RWPE1 (cell line): ENCODE data around the gene DQX1.

Experiments used
- CTCF ChIA-PET: fragments of 350-600 bp; sonication (Branson Sonifier 250); formaldehyde crosslinking; extraction: SDS; loops from one replicate; lab custom pipeline; 2021; lab: Yijun Ruan, JAX
- POLR2A ChIA-PET: fragments of 400-600 bp; formaldehyde crosslinking; extraction: SDS; loops from one replicate; lab custom pipeline; 2020; ENCODE audit warnings: antibody characterized with exemption; ENCODE audit not compliant: low non-redundant PET; lab: Yijun Ruan, JAX
- DNase-seq: peaks from one replicate; pipeline ENCODE4 v3.0.0; 2012; ENCODE audit warnings: low spot score
- H3K27ac ChIP-seq: fragments of 450-650 bp; 2 replicates; pipeline ENCODE4 v1.5.1; 2017
- TF ChIP-seq, protein P1 (sequence below): fragments of 450-650 bp; conservative IDR thresholded peaks from 2 replicates; pipeline ENCODE4 v1.5.1; 2017; ENCODE audit warnings: low read depth, mild to moderate bottlenecking

DQX1 gene

DNA sequence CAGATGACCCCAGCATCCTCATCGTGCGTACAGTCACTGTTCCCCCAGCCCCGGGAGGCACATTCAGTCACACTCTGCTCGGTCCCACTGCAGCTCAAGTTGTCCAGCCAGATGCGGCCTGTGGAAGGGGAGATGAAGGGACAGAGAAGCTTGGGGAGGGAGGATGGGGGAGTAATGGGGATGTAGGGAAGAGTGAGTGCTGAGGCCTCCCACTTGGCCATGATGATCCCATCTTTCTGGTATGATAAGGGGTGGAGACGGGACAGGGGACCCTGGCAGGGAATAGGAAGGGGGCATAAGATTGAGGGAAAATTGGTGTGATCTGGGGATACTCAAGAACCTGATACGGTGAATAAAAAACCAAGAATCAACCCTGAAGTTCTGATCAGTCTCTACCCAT, 24.2 kb upstream of the DQX1 start:
- POLR2A ChIA-PET, result no interaction called here
- TF ChIP-seq, protein P1, sequence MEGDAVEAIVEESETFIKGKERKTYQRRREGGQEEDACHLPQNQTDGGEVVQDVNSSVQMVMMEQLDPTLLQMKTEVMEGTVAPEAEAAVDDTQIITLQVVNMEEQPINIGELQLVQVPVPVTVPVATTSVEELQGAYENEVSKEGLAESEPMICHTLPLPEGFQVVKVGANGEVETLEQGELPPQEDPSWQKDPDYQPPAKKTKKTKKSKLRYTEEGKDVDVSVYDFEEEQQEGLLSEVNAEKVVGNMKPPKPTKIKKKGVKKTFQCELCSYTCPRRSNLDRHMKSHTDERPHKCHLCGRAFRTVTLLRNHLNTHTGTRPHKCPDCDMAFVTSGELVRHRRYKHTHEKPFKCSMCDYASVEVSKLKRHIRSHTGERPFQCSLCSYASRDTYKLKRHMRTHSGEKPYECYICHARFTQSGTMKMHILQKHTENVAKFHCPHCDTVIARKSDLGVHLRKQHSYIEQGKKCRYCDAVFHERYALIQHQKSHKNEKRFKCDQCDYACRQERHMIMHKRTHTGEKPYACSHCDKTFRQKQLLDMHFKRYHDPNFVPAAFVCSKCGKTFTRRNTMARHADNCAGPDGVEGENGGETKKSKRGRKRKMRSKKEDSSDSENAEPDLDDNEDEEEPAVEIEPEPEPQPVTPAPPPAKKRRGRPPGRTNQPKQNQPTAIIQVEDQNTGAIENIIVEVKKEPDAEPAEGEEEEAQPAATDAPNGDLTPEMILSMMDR, result no peak
- H3K27ac ChIP-seq, result no peak overlapping the region

DNA sequence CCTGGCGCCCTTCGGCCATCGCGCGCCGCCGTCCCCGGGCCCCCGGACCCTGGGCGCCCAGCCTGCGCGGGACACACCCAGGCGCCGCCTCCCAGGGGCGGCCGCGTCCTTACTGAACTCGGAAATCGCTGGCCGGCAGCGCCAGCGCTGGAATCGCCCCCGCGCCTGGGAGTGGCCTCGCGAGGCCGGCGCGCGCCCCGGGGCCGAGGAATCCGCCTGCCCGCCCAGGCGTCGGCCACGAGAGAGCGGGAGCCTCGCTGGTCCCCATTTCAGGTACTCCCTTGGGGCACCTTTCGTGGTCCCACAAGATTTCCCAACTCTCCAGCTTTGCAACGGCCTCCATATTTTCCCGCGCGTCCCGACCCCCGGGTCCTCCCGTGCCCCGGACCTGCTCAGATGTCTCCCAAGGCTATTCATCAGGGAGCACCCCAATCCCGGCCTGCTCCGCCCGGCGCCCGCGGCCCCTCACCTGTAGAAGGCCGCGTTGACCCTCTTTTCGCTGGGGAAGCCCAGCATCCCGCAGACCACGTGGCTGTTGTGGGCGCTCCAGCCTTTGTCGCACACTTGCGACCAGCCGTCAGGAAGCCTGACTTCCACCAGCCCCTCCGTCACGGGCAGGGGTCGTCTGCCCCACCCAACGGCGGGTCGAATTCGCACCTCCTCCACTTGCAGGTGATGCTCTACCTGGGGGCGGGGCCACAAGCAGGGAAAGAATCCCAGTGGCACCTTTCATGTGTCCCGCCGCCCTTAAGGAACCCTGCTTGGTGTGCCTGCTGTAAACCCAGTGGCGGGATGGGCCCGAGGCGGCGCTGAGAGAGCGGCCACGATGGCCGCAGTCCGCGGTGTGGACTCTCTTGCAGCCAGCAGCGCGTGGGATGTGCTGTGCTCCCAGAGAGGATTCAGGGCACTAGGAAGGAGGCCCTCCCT, 23.1 kb upstream of the DQX1 start:
- peak; percentile 74 for DNase-seq
- TF ChIP-seq, protein P1, result no peak
- ChIA-PET CTCF (interaction anchor here (0.6 kb wide), 1 partner anchor 42 kb away, joined by 5 read pairs; the partner anchor contains the start of gene PCGF1), POLR2A (no interaction called here)
- peak overlapping the region; percentile 65 for H3K27ac ChIP-seq

More for the DNA sequence above, 24.2 kb upstream of the DQX1 start:
- CTCF ChIA-PET, result no interaction called here
- no peak for DNase-seq

GRCh38 chr2:74548285-74548899, 22.4 kb upstream of the DQX1 start:
- ChIA-PET POLR2A (no interaction called here), CTCF (interaction anchor here (0.5 to 0.7 kb wide), 2 partner anchors 78 to 98 kb away, joined by 3 to 5 read pairs; no protein-coding TSS in a partner anchor)
- DNase-seq, result no peak
- peak overlapping the region; percentile 65 for H3K27ac ChIP-seq
- TF ChIP-seq, protein P1, result no peak

DNA sequence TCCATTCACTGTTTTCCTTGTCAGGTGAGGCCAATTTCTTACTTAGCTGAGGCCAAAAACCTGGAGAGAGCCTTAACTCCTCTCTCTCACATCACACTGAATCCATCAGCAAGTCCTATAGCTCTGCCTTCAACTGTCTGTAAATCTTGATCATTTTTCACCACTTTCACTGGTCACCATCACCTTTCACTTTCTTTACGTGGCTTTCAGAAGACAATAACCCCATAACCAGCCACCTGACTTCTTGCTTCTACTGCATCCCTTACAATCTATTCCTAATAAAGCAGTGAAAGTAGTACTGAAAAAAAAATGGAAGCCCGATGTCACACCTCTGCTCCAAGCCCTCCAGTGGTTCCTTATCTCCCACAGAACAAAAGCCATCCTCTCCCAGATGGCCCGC, 20.0 kb upstream of the DQX1 start:
- no peak for DNase-seq
- ChIA-PET CTCF (interaction anchor here (0.7 kb wide), 1 partner anchor 296 kb away, joined by 4 read pairs; no protein-coding TSS in a partner anchor), POLR2A (no interaction called here)
- no peak overlapping the region for H3K27ac ChIP-seq
- TF ChIP-seq, protein P1, result no peak

- DNase-seq, result no peak
- TF ChIP-seq, protein P1, result no peak; the same call in 1 of the 2 replicates
- no peak overlapping the region for H3K27ac ChIP-seq
- CTCF ChIA-PET, result interaction anchor here (0.6 to 1.1 kb wide), 5 partner anchors 9 to 193 kb away, joined by 3 to 6 read pairs (median 3); partner anchors contain the start of gene LOXL3
- POLR2A ChIA-PET, result no interaction called here
Measured at GRCh38 chr2:74544634-74545033, 18.6 kb upstream of the DQX1 start.

DNA sequence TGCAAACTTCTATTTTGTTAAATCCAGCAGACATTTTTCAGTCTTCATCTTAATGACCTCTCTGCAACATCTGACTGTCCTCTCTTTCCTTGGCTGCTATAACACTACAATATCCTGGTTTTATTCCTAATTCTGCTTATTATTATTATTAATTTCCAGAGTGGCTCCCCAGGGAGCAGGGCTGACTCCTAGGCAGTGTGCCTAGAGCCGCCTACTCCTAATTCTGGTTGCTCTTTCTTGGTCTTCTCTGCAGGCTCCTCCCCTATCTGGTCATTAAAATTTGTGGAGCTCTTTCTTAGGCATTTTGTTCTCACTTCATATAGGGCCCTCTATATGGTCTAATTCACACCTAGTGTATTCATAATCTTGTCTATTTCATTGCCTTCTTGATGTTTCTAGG, 16.9 kb upstream of the DQX1 start:
- H3K27ac ChIP-seq, result no peak overlapping the region
- no peak for DNase-seq
- ChIA-PET POLR2A (no interaction called here), CTCF (no interaction called here)
- TF ChIP-seq, protein P1, result no peak
